Vagina (tissue), 2 donors: ENCODE measurements around the gene RABAC1. TPM values are rescaled to one million over a fixed set of nuclear protein-coding genes. Genes with fewer than 3 reads are reported as not detected.

Source experiments
- DNase-seq, 2 donors: peaks; one replicate each; pipeline ENCODE4 v3.0.0-alpha.2; 2017; ENCODE audit errors: extremely low spot score in 2 of 2
- H3K27ac ChIP-seq: fragments of 200-600 bp; sonication (generic); one replicate; pipeline ENCODE4 v1.5.1; 2019
- H3K27me3 ChIP-seq: fragments of 200-600 bp; sonication (generic); one replicate; pipeline ENCODE4 v1.5.1; 2019
- H3K36me3 ChIP-seq, 2 donors: fragments of 200-600 bp; sonication (generic); one replicate each; pipeline ENCODE4 v1.5.1; 2017 to 2019
- H3K4me1 ChIP-seq: fragments of 200-600 bp; sonication (generic); one replicate; pipeline ENCODE4 v1.5.1; 2019
- H3K4me3 ChIP-seq, 2 donors: fragments of 200-600 bp; sonication (generic); 1 replicate in 1 of 2; 2 replicates in 1 of 2; pipeline ENCODE4 v1.5.1; 2016 to 2019
- H3K9me3 ChIP-seq: fragments of 200-600 bp; sonication (generic); one replicate; pipeline ENCODE4 v1.5.1; 2019
- CTCF ChIP-seq, 3 experiments: fragments of 450-650 bp in 2 of 3; fragments of 200-600 bp in 1 of 3; sonication (generic) in 1 of 3; IDR thresholded peaks; one replicate each; pipeline ENCODE4 v1.5.1; 2017 to 2019; ENCODE audit warnings: antibody characterized with exemption in 3 of 3, mild to moderate bottlenecking in 2 of 3, moderate library complexity in 2 of 3
- POLR2A ChIP-seq, 2 donors: fragments of 450-650 bp; IDR thresholded peaks; one replicate each; pipeline ENCODE4 v1.6.1; 2017; ENCODE audit warnings: antibody characterized with exemption in 2 of 2, mild to moderate bottlenecking in 2 of 2, moderate library complexity in 2 of 2
- POLR2AphosphoS5 ChIP-seq, 2 donors: sonication (generic); formaldehyde crosslinking; IDR thresholded peaks; one replicate each; pipeline ENCODE4 v1.9.0; 2017; ENCODE audit warnings: antibody characterized with exemption in 2 of 2, mild to moderate bottlenecking in 2 of 2, low read depth in 1 of 2; ENCODE audit not compliant: insufficient read depth in 1 of 2
- intact Hi-C: fragments of 100-400 bp; cut with DNase I; formaldehyde crosslinking; loops from one replicate; pipeline ENCODE4 v1.15.1; 2023
- total RNA-seq: library from RNA; depleted of rRNA; stranded (reverse); fragments of >200 nt; gene quantifications from one replicate; pipeline ENCODE4 v1.2.3, GENCODE V29; 2016

RABAC1 gene
- total RNA-seq = 263 TPM

- Histone ChIP-seq H3K27ac (peak within 1 kb of the TSS; percentile 93), H3K27me3 (no peaks in the 10 kb centered on the region), H3K4me1 (peaks cover 14% of the 10 kb centered on the region), H3K36me3 (peaks cover 0 to 12% of the 10 kb centered on the region in 2 donors), H3K4me3 (peak within 1 kb of the TSS; percentile 85), H3K9me3 (no peaks in the 10 kb centered on the region)
- TF ChIP-seq POLR2AphosphoS5 (IDR thresholded peaks at IDR 0.05; ENCODE audit: insufficient read depth in 1 of 2, low read depth in 1 of 2) (peak; percentile 85 to 88), POLR2A (IDR thresholded peaks at IDR 0.05) (peak in 1 of 2 donors; percentile 46), CTCF (IDR thresholded peaks at IDR 0.05) (no peak)
- DNase-seq = no peak
- intact Hi-C loops = loop anchor here (5.0 kb wide), 1 partner anchor 77 kb away; the partner anchor contains the start of gene ARHGEF1
Measured at GRCh38 chr19:41959056-41960053, at the start of gene RABAC1. Gene RABAC1, minus strand, starts transcription at chr19:41959321. Its CDS starts 29 bp downstream, at chr19:41959292.

GRCh38 chr19:42006569-42006968 is 47.4 kb upstream of the RABAC1 start:
- H3K36me3 ChIP-seq = no peaks in the 10 kb centered on the region
- no peak for DNase-seq
- no peaks in the 10 kb centered on the region for H3K9me3 ChIP-seq
- H3K4me1 ChIP-seq = no peaks in the 10 kb centered on the region
- H3K4me3 ChIP-seq = no peak overlapping the region
- TF ChIP-seq CTCF (IDR thresholded peaks at IDR 0.05) = no peak
- TF ChIP-seq POLR2AphosphoS5 (IDR thresholded peaks at IDR 0.05; ENCODE audit: insufficient read depth in 1 of 2, low read depth in 1 of 2) = no peak
- no peak for TF ChIP-seq POLR2A (IDR thresholded peaks at IDR 0.05)
- intact Hi-C loops = no loop called here
- no peak overlapping the region for H3K27ac ChIP-seq
- H3K27me3 ChIP-seq = no peaks in the 10 kb centered on the region

- no peaks in the 10 kb centered on the region for H3K9me3 ChIP-seq
- DNase-seq = no peak
- no peak for TF ChIP-seq POLR2A (IDR thresholded peaks at IDR 0.05)
- no peak for TF ChIP-seq POLR2AphosphoS5 (IDR thresholded peaks at IDR 0.05; ENCODE audit: insufficient read depth in 1 of 2, low read depth in 1 of 2)
- no peak for TF ChIP-seq CTCF (IDR thresholded peaks at IDR 0.05)
- H3K36me3 ChIP-seq = no peaks in the 10 kb centered on the region
- H3K4me3 ChIP-seq = no peak overlapping the region
- no peaks in the 10 kb centered on the region for H3K4me1 ChIP-seq
- H3K27me3 ChIP-seq = no peaks in the 10 kb centered on the region
- H3K27ac ChIP-seq = no peak overlapping the region
- intact Hi-C loops = no loop called here
Measured at GRCh38 chr19:42005504-42005903, 46.4 kb upstream of the RABAC1 start.

GRCh38 chr19:42003506-42004294 is 44.6 kb upstream of the RABAC1 start:
- Histone ChIP-seq H3K9me3 (no peaks in the 10 kb centered on the region), H3K36me3 (no peaks in the 10 kb centered on the region)

More at GRCh38 chr19:42003506-42004294, 44.6 kb upstream of the RABAC1 start:
- no peak for DNase-seq
- Histone ChIP-seq H3K4me1 (no peaks in the 10 kb centered on the region), H3K27me3 (no peaks in the 10 kb centered on the region), H3K4me3 (no peak overlapping the region), H3K27ac (no peak overlapping the region)
- intact Hi-C loops = no loop called here
- no peak for TF ChIP-seq POLR2AphosphoS5 (IDR thresholded peaks at IDR 0.05; ENCODE audit: insufficient read depth in 1 of 2, low read depth in 1 of 2)
- TF ChIP-seq CTCF (IDR thresholded peaks at IDR 0.05) = no peak
- no peak for TF ChIP-seq POLR2A (IDR thresholded peaks at IDR 0.05)
